ENCODE measurements around the gene SLC16A13.
"Not testable (repeated sequence)": the region's sequence is repeated elsewhere in the genome, so short reads cannot be mapped to it uniquely, and the experiment has no call there.

The SLC16A13 gene

DNA sequence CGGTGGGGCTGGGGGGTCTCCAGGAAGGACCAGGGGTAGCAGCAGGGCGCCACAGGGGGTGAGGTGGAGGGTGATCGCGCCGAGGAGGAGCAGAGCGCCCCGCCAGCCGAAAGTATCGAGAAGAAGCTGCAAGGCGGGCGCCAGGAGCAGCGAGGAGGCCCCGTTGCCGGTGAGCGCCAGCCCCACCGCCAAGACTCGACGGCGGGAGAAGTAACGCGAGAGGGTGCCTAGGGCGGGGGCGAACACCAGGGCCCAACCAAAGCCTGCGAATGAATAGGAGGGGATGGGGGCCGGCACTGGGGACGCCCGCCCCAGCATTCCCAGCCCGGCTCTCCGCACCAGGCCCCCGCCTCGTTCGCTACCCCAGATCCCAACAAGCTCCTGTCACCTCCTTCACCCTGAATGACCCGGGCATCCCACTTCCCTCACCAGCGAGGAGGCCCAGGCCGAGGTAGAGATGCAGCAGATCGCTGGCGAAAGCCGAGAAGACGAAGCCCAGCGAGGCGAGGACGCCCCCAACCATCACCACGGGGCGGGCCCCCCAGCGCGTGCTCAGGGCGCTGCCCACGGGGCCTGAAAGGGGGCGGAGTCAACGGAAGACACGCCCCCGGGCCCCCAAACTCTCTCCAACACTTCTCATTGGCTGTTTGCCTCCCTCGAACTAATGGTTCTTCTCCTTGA lies 6.8 kb downstream of the SLC16A13 start:
- in situ Hi-C loops (cut with HindIII; ENCODE audit: low sequenced_read_pairs) = no loop called here
- no peak overlapping the region for H3K4me3 ChIP-seq (ENCODE audit: low read depth, low read length)
- TF ChIP-seq, protein P1, sequence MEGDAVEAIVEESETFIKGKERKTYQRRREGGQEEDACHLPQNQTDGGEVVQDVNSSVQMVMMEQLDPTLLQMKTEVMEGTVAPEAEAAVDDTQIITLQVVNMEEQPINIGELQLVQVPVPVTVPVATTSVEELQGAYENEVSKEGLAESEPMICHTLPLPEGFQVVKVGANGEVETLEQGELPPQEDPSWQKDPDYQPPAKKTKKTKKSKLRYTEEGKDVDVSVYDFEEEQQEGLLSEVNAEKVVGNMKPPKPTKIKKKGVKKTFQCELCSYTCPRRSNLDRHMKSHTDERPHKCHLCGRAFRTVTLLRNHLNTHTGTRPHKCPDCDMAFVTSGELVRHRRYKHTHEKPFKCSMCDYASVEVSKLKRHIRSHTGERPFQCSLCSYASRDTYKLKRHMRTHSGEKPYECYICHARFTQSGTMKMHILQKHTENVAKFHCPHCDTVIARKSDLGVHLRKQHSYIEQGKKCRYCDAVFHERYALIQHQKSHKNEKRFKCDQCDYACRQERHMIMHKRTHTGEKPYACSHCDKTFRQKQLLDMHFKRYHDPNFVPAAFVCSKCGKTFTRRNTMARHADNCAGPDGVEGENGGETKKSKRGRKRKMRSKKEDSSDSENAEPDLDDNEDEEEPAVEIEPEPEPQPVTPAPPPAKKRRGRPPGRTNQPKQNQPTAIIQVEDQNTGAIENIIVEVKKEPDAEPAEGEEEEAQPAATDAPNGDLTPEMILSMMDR (IDR thresholded peaks at IDR 0.05; ENCODE audit: low read depth, low read length) = no peak
- DNase-seq (ENCODE audit: low read depth, low spot score) = no peak

DNA sequence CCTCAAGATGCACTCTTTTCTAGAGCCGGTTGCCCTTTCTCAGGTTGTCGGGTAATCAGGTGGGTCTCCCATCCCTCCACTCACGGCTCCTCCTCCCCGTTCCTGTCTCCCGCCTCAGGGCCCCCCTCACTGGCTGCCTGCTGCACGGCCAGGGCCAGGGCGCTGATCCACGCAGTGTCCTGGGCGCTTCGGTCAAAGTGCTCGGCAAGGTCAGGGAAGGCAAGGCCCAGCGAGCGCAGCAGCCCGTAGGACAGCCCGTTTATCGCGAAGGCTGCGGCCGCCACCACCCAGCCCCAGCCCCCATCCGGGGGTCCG lies 7.3 kb downstream of the SLC16A13 start:
- H3K4me3 ChIP-seq (ENCODE audit: low read depth, low read length) = peak overlapping the region; percentile 23
- in situ Hi-C loops (cut with HindIII; ENCODE audit: low sequenced_read_pairs) = no loop called here
- no peak for DNase-seq (ENCODE audit: low read depth, low spot score)
- TF ChIP-seq, protein P1 (IDR thresholded peaks at IDR 0.05; ENCODE audit: low read depth, low read length) = no peak

DNA sequence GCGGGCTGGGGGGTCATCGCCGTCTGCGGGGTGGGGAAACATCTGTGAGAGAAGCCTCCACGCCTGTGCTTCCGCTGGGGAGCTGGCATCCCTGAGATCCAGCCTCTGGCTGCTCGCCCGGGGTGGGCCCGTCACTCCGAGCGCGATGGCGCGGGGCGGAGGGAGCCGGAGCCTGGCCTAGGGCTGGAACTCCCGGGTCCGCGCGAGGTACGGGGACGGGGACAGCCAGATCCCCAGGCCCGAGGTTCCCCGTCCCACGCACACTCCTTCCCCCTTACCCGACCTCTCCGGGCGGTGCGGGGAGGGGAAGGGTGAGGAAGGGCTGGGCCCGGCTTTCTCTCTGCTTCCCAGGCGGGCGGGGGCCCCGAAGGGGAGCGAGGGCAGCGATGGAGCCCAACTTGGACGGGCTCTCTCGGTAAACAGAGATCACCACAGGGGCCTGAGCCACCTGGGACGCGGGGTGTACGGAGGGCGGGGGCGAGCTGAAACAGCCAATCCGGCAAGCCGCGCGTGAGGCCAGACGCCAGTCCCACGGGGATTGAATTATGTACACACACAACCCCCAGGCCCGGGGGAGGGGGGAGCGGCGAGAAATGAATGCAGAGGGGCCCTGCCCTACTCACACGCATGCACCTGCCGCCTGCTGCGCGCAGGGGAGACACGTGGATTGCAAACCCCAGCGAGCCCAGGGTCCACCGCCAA lies 7.8 kb downstream of the SLC16A13 start, which contains the start of gene SLC16A11:
TSS of gene SLC16A11 (minus strand) at position 596 of the 702 bp plus-strand sequence. CDS start at position 17, 579 bp downstream.
- peak within 1 kb of the TSS; percentile 23 for H3K4me3 ChIP-seq (ENCODE audit: low read depth, low read length)
- peak; percentile 17 for DNase-seq (ENCODE audit: low read depth, low spot score)
- in situ Hi-C loops (cut with HindIII; ENCODE audit: low sequenced_read_pairs) = no loop called here
- TF ChIP-seq, protein P1 (IDR thresholded peaks at IDR 0.05; ENCODE audit: low read depth, low read length) = no peak

DNA sequence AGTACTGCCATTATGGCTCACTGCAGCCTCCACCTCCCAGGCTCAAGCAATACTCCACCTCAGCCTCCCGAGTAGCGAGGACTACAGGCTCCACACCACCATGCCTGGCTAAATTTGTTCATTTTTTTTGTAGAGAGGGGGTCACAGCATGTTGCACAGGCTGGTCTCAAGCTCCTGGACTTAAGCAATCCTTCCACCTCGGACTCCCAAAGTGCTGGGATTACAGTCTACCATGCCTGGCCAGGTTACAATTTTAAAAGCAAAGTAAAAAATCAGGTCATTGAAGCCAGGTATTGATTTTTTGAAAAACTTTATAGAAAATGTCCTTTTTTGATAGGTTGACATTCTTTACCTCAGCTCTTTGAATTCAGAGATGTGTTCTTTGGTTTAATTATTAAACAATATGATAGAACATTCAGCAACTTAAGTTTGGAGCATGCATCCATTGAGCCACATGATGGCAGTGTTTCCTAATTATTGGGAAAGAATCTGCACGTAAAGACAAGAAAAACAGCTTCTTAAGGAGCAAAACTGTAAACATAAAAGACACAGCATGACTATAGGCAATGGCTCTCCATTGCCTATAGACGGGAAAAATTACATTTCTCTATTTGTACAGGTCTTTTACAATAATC lies 9.8 kb downstream of the SLC16A13 start:
- peak; percentile 86 for DNase-seq (ENCODE audit: low read depth, low spot score)
- TF ChIP-seq, protein P1 (IDR thresholded peaks at IDR 0.05; ENCODE audit: low read depth, low read length) = peak; percentile 75
- in situ Hi-C loops (cut with HindIII; ENCODE audit: low sequenced_read_pairs) = no loop called here
- no peak overlapping the region for H3K4me3 ChIP-seq (ENCODE audit: low read depth, low read length)

- no peak for DNase-seq (ENCODE audit: low read depth, low spot score)
- H3K4me3 ChIP-seq (ENCODE audit: low read depth, low read length) = no peak overlapping the region
- in situ Hi-C loops (cut with HindIII; ENCODE audit: low sequenced_read_pairs) = no loop called here
- TF ChIP-seq, protein P1 (IDR thresholded peaks at IDR 0.05; ENCODE audit: low read depth, low read length) = no peak
Measured at GRCh38 chr17:7046127-7046724, 10.4 kb downstream of the SLC16A13 start.

GRCh38 chr17:7046725-7047397 lies 11.0 kb downstream of the SLC16A13 start:
- DNase-seq (ENCODE audit: low read depth, low spot score); in situ Hi-C loops (cut with HindIII; ENCODE audit: low sequenced_read_pairs); H3K4me3 ChIP-seq (ENCODE audit: low read depth, low read length): not testable (repeated sequence)

Data from astrocyte of the spinal cord (primary cell).